Endothelial cell of umbilical vein (primary cell): ENCODE results near the gene CERS2.

Experiments
- EZH2 ChIP-seq: IDR thresholded peaks from 2 replicates; pipeline ENCODE4 v1.6.1; 2012; ENCODE audit warnings: borderline replicate concordance, low read depth, mild to moderate bottlenecking, moderate library complexity, low read length, inconsistent platforms; ENCODE audit not compliant: severe bottlenecking
- GATA2 ChIP-seq: IDR thresholded peaks from 2 replicates; pipeline ENCODE4 v1.7.0; 2011; ENCODE audit warnings: low read depth, mild to moderate bottlenecking, moderate library complexity, mixed read lengths, low read length; ENCODE audit not compliant: insufficient read length, insufficient read depth
- JUN ChIP-seq: IDR thresholded peaks from 2 replicates; pipeline ENCODE4 v1.6.1; 2011; ENCODE audit warnings: borderline replicate concordance, low read depth; ENCODE audit not compliant: insufficient read length, insufficient read depth
- MYC ChIP-seq: IDR thresholded peaks from one replicate; pipeline ENCODE4 v1.6.1; 2011; ENCODE audit warnings: mild to moderate bottlenecking, low read depth, low read length
- POLR2A ChIP-seq: IDR thresholded peaks from 2 replicates; pipeline ENCODE4 v1.6.1; 2012; ENCODE audit warnings: low read depth, mild to moderate bottlenecking, control low read depth, low read length
- POLR2AphosphoS5 ChIP-seq: IDR thresholded peaks from 2 replicates; pipeline ENCODE4 v1.6.1; 2012; ENCODE audit warnings: low read depth, mild to moderate bottlenecking, control low read depth, low read length, moderate library complexity; ENCODE audit not compliant: insufficient read depth
- TF ChIP-seq, protein P1 (sequence below), 2 donors: IDR thresholded peaks; 1 replicate in 1 of 2; 2 replicates in 1 of 2; pipeline ENCODE4 v1.5.1; 2011; ENCODE audit warnings: low read length in 2 of 2, mild to moderate bottlenecking in 2 of 2, moderate library complexity in 2 of 2, control low read depth in 1 of 2, inconsistent platforms in 1 of 2, low read depth in 1 of 2; ENCODE audit not compliant: insufficient read depth in 1 of 2; ENCODE audit errors: extremely low read depth in 1 of 2
- TF ChIP-seq, protein P2 (sequence below): IDR thresholded peaks from 2 replicates; pipeline ENCODE4 v1.6.1; 2011; ENCODE audit not compliant: insufficient read depth, insufficient read length

GRCh38 chr1:150969626-150970025 lies 5.0 kb downstream of the CERS2 start:
- TF ChIP-seq, protein P1, sequence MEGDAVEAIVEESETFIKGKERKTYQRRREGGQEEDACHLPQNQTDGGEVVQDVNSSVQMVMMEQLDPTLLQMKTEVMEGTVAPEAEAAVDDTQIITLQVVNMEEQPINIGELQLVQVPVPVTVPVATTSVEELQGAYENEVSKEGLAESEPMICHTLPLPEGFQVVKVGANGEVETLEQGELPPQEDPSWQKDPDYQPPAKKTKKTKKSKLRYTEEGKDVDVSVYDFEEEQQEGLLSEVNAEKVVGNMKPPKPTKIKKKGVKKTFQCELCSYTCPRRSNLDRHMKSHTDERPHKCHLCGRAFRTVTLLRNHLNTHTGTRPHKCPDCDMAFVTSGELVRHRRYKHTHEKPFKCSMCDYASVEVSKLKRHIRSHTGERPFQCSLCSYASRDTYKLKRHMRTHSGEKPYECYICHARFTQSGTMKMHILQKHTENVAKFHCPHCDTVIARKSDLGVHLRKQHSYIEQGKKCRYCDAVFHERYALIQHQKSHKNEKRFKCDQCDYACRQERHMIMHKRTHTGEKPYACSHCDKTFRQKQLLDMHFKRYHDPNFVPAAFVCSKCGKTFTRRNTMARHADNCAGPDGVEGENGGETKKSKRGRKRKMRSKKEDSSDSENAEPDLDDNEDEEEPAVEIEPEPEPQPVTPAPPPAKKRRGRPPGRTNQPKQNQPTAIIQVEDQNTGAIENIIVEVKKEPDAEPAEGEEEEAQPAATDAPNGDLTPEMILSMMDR (IDR thresholded peaks at IDR 0.05; ENCODE audit: extremely low read depth in 1 of 2, insufficient read depth in 1 of 2, low read depth in 1 of 2, low read length in 2 of 2), result no peak
- TF ChIP-seq, protein P2, sequence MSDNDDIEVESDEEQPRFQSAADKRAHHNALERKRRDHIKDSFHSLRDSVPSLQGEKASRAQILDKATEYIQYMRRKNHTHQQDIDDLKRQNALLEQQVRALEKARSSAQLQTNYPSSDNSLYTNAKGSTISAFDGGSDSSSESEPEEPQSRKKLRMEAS, result no peak
- TF ChIP-seq POLR2AphosphoS5 (no peak), POLR2A (no peak), JUN (no peak), MYC (no peak), EZH2 (no peak), GATA2 (no peak)
